ENCODE data around the gene MAP3K2.

Gene MAP3K2

GRCh38 chr2:127387655-127388422 is at the start of gene MAP3K2:
Gene MAP3K2, minus strand, starts transcription at chr2:127387975. Its CDS starts 44,846 bp downstream, at chr2:127343129.
- DNase-seq: peak; percentile 94

- no peak for DNase-seq
Measured at GRCh38 chr2:127437056-127437455, 49.3 kb upstream of the MAP3K2 start.

GRCh38 chr2:127434515-127434914 is 46.7 kb upstream of the MAP3K2 start:
- no peak for DNase-seq

- no peak for DNase-seq
Measured at GRCh38 chr2:127431408-127432023, 43.7 kb upstream of the MAP3K2 start.

- DNase-seq: no peak
Measured at GRCh38 chr2:127429844-127430425, 42.2 kb upstream of the MAP3K2 start.

GRCh38 chr2:127429291-127429690 is 41.5 kb upstream of the MAP3K2 start:
- no peak for DNase-seq

- no peak for DNase-seq
Measured at GRCh38 chr2:127428815-127429109, 41.0 kb upstream of the MAP3K2 start.

GRCh38 chr2:127428057-127428814 is 40.5 kb upstream of the MAP3K2 start:
- no peak for DNase-seq

GRCh38 chr2:127427376-127428056 is 39.7 kb upstream of the MAP3K2 start:
- DNase-seq: no peak

GRCh38 chr2:127426501-127427354 is 39.0 kb upstream of the MAP3K2 start:
- DNase-seq: no peak

GRCh38 chr2:127425540-127426490 is 38.0 kb upstream of the MAP3K2 start:
- no peak for DNase-seq

- DNase-seq: no peak
Measured at GRCh38 chr2:127424598-127425520, 37.1 kb upstream of the MAP3K2 start.

- no peak for DNase-seq
Measured at GRCh38 chr2:127423880-127424279, 36.1 kb upstream of the MAP3K2 start.

GRCh38 chr2:127423478-127423843 is 35.7 kb upstream of the MAP3K2 start:
- no peak for DNase-seq

GRCh38 chr2:127422559-127423477 is 35.0 kb upstream of the MAP3K2 start:
- no peak for DNase-seq

GRCh38 chr2:127421871-127422558 is 34.2 kb upstream of the MAP3K2 start:
- DNase-seq: no peak

- DNase-seq: no peak
Measured at GRCh38 chr2:127421116-127421800, 33.5 kb upstream of the MAP3K2 start.

Data from activated CD4-positive, alpha-beta T cell treated with anti-CD3 and anti-CD28 coated beads, Interleukin-2, amount 50 U/mL, for 16 hours (primary cell).